Rectal smooth muscle tissue (tissue), 1 donor: ENCODE measurements around the gene MSL1.

Experiments used
- H3K27ac ChIP-seq: one replicate; pipeline ENCODE4 v1.7.0; 2013; ENCODE audit warnings: low read depth, low read length, inconsistent platforms
- H3K27me3 ChIP-seq: one replicate; pipeline ENCODE4 v1.7.0; 2013; ENCODE audit warnings: low read length; ENCODE audit not compliant: control insufficient read depth, insufficient read depth
- H3K36me3 ChIP-seq: one replicate; pipeline ENCODE4 v1.7.0; 2013; ENCODE audit warnings: low read length; ENCODE audit not compliant: control insufficient read depth, insufficient read depth
- H3K4me1 ChIP-seq: one replicate; pipeline ENCODE4 v1.7.0; 2013; ENCODE audit warnings: low read length; ENCODE audit not compliant: control insufficient read depth, insufficient read depth
- H3K4me3 ChIP-seq: one replicate; pipeline ENCODE4 v1.7.0; 2013; ENCODE audit warnings: low read length
- H3K9ac ChIP-seq: one replicate; pipeline ENCODE4 v1.7.0; 2013; ENCODE audit warnings: low read length

MSL1 gene

GRCh38 chr17:40121181-40122135, at the start of gene MSL1:
Gene MSL1, plus strand, starts transcription at chr17:40121971. Its CDS starts 642 bp downstream, at chr17:40122613.
- Histone ChIP-seq H3K27me3 (no peaks in the 10 kb centered on the region), H3K36me3 (peaks cover 5% of the 10 kb centered on the region), H3K9ac (peak within 1 kb of the TSS; percentile 78), H3K4me3 (peak within 1 kb of the TSS; percentile 92), H3K4me1 (peaks cover 9% of the 10 kb centered on the region), H3K27ac (peak within 1 kb of the TSS; percentile 94)

GRCh38 chr17:40072040-40072734, 49.6 kb upstream of the MSL1 start:
- Histone ChIP-seq H3K4me3 (peak overlapping the region; percentile 50), H3K36me3 (peaks cover 7% of the 10 kb centered on the region), H3K27me3 (no peaks in the 10 kb centered on the region), H3K9ac (peak overlapping the region; percentile 10), H3K4me1 (peaks cover 81% of the 10 kb centered on the region), H3K27ac (peak overlapping the region; percentile 91)

- Histone ChIP-seq H3K36me3 (peaks cover 10% of the 10 kb centered on the region), H3K27ac (peak overlapping the region; percentile 91), H3K27me3 (no peaks in the 10 kb centered on the region), H3K4me1 (peaks cover 81% of the 10 kb centered on the region), H3K4me3 (peak overlapping the region; percentile 50), H3K9ac (no peak overlapping the region)
Measured at GRCh38 chr17:40072735-40073346, 48.9 kb upstream of the MSL1 start.

GRCh38 chr17:40073454-40074174, 48.2 kb upstream of the MSL1 start:
- Histone ChIP-seq H3K4me1 (peaks cover 73% of the 10 kb centered on the region), H3K27me3 (no peaks in the 10 kb centered on the region), H3K4me3 (no peak overlapping the region), H3K27ac (peak overlapping the region; percentile 91), H3K36me3 (peaks cover 10% of the 10 kb centered on the region), H3K9ac (no peak overlapping the region)

GRCh38 chr17:40074175-40074512, 47.6 kb upstream of the MSL1 start:
- Histone ChIP-seq H3K27ac (peak overlapping the region; percentile 91), H3K27me3 (no peaks in the 10 kb centered on the region), H3K36me3 (peaks cover 10% of the 10 kb centered on the region), H3K9ac (no peak overlapping the region), H3K4me1 (peaks cover 72% of the 10 kb centered on the region), H3K4me3 (no peak overlapping the region)

GRCh38 chr17:40074871-40075200, 46.9 kb upstream of the MSL1 start:
- H3K4me1 ChIP-seq = peaks cover 65% of the 10 kb centered on the region
- no peaks in the 10 kb centered on the region for H3K27me3 ChIP-seq
- peaks cover 12% of the 10 kb centered on the region for H3K36me3 ChIP-seq
- peak overlapping the region; percentile 91 for H3K27ac ChIP-seq
- H3K9ac ChIP-seq = peak overlapping the region; percentile 13
- no peak overlapping the region for H3K4me3 ChIP-seq

- peak overlapping the region; percentile 91 for H3K27ac ChIP-seq
- no peak overlapping the region for H3K9ac ChIP-seq
- no peaks in the 10 kb centered on the region for H3K27me3 ChIP-seq
- H3K4me1 ChIP-seq = peaks cover 59% of the 10 kb centered on the region
- H3K4me3 ChIP-seq = peak overlapping the region; percentile 46
- peaks cover 12% of the 10 kb centered on the region for H3K36me3 ChIP-seq
Measured at GRCh38 chr17:40075201-40075941, 46.4 kb upstream of the MSL1 start.

GRCh38 chr17:40075942-40076498, 45.8 kb upstream of the MSL1 start:
- H3K27ac ChIP-seq = peak overlapping the region; percentile 91
- H3K4me1 ChIP-seq = peaks cover 53% of the 10 kb centered on the region
- H3K4me3 ChIP-seq = peak overlapping the region; percentile 11
- peaks cover 12% of the 10 kb centered on the region for H3K36me3 ChIP-seq
- H3K9ac ChIP-seq = peak overlapping the region; percentile 29
- no peaks in the 10 kb centered on the region for H3K27me3 ChIP-seq

- Histone ChIP-seq H3K4me3 (no peak overlapping the region), H3K4me1 (peaks cover 47% of the 10 kb centered on the region), H3K36me3 (peaks cover 12% of the 10 kb centered on the region), H3K9ac (no peak overlapping the region), H3K27ac (peak overlapping the region; percentile 91), H3K27me3 (no peaks in the 10 kb centered on the region)
Measured at GRCh38 chr17:40076591-40076990, 45.2 kb upstream of the MSL1 start.

GRCh38 chr17:40079545-40079944, 42.2 kb upstream of the MSL1 start:
- no peak overlapping the region for H3K9ac ChIP-seq
- peaks cover 22% of the 10 kb centered on the region for H3K4me1 ChIP-seq
- H3K27ac ChIP-seq = no peak overlapping the region
- H3K4me3 ChIP-seq = no peak overlapping the region
- H3K36me3 ChIP-seq = peaks cover 20% of the 10 kb centered on the region
- no peaks in the 10 kb centered on the region for H3K27me3 ChIP-seq

- H3K9ac ChIP-seq = peak overlapping the region; percentile 6
- H3K36me3 ChIP-seq = peaks cover 42% of the 10 kb centered on the region
- no peak overlapping the region for H3K4me3 ChIP-seq
Measured at GRCh38 chr17:40084477-40084876, 37.3 kb upstream of the MSL1 start.

More at GRCh38 chr17:40084477-40084876, 37.3 kb upstream of the MSL1 start:
- Histone ChIP-seq H3K27ac (peak overlapping the region; percentile 14), H3K4me1 (peaks cover 13% of the 10 kb centered on the region), H3K27me3 (no peaks in the 10 kb centered on the region)
